ENCODE measurements around the gene ARHGAP24.

- TF ChIP-seq CTCF (IDR thresholded peaks at IDR 0.05) (no peak), EZH2 (IDR thresholded peaks at IDR 0.05; ENCODE audit: borderline replicate concordance, insufficient read depth, low read depth, low read length, poor library complexity, severe bottlenecking) (no peak)
These were observed 95.4 kb downstream of the ARHGAP24 start for GRCh38 chr4:85570388-85570787.
